ENCODE measurements around the gene MED31. TPM values are rescaled to one million over a fixed set of nuclear protein-coding genes. Genes with fewer than 3 reads are reported as not detected.
"Not testable (repeated sequence)": the region's sequence is repeated elsewhere in the genome, so short reads cannot be mapped to it uniquely, and the experiment has no call there.

MED31 gene
- total RNA-seq, 1 experiment from 2014 or later, result 10.6 TPM

- H3K27ac Mint-ChIP-seq, result no peak overlapping the region
- ATAC-seq (no peak), DNase-seq (ENCODE audit: low spot score) (no peak)
- H3K9me3 Mint-ChIP-seq, result no peaks in the 10 kb centered on the region
- ChIA-PET POLR2A (no interaction called here), CTCF (interaction anchor here (1.6 kb wide), 1 partner anchor 234 kb away, joined by 8 read pairs; no protein-coding TSS in a partner anchor)
- no peak for TF ChIP-seq HMGXB4 (CRISPR knock-in tag; IDR thresholded peaks at IDR 0.05)
- TF ChIP-seq ATF2 (CRISPR knock-in tag; IDR thresholded peaks at IDR 0.05; ENCODE audit: borderline replicate concordance, low read depth), result no peak
- no peak for TF ChIP-seq GTF2I (CRISPR knock-in tag; conservative IDR thresholded peaks at IDR 0.05)
- no peak for TF ChIP-seq RELA (CRISPR knock-in tag; IDR thresholded peaks at IDR 0.05; ENCODE audit: borderline replicate concordance)
- no peak for TF ChIP-seq HMGA2 (CRISPR knock-in tag; IDR thresholded peaks at IDR 0.05)
- TF ChIP-seq USF1 (CRISPR knock-in tag; IDR thresholded peaks at IDR 0.05), result no peak
- TF ChIP-seq ZNF416 (CRISPR knock-in tag; IDR thresholded peaks at IDR 0.05), result no peak
- TF ChIP-seq ZNF671 (CRISPR knock-in tag; IDR thresholded peaks at IDR 0.05), result no peak
- TF ChIP-seq TP53 (CRISPR knock-in tag; IDR thresholded peaks at IDR 0.05), result no peak
- no peak for TF ChIP-seq ZNF263 (CRISPR knock-in tag; IDR thresholded peaks at IDR 0.05; ENCODE audit: low read depth)
- TF ChIP-seq SMAD4 (CRISPR knock-in tag; IDR thresholded peaks at IDR 0.05), result no peak
- no peak for TF ChIP-seq ZNF532 (CRISPR knock-in tag; IDR thresholded peaks at IDR 0.05; ENCODE audit: borderline replicate concordance)
- TF ChIP-seq TEAD4 (CRISPR knock-in tag; IDR thresholded peaks at IDR 0.05), result no peak
- H3K4me3 Mint-ChIP-seq, result no peak overlapping the region
- H3K4me1 Mint-ChIP-seq, result peaks cover 14% of the 10 kb centered on the region
- H3K27me3 Mint-ChIP-seq (ENCODE audit: low read depth), result peaks cover 55% of the 10 kb centered on the region
- H3K36me3 Mint-ChIP-seq, result no peaks in the 10 kb centered on the region
Measured at GRCh38 chr17:6660101-6660500, 8.7 kb upstream of the MED31 start.

- H3K27ac Mint-ChIP-seq; H3K36me3 Mint-ChIP-seq; ATAC-seq; DNase-seq (ENCODE audit: low spot score); CTCF ChIA-PET; H3K9me3 Mint-ChIP-seq; POLR2A ChIA-PET: not testable (repeated sequence)
- H3K4me3 Mint-ChIP-seq, result peak overlapping the region; percentile 27; the same call in 1 of the 2 replicates
- peaks cover 25% of the 10 kb centered on the region for H3K4me1 Mint-ChIP-seq
- H3K27me3 Mint-ChIP-seq (ENCODE audit: low read depth), result peaks cover 60% of the 10 kb centered on the region
Measured at GRCh38 chr17:6658411-6658810, 7.0 kb upstream of the MED31 start.

GRCh38 chr17:6657633-6658287 is 6.4 kb upstream of the MED31 start:
- H3K4me3 Mint-ChIP-seq, result peak overlapping the region; percentile 73
- ChIA-PET POLR2A (interaction anchor here (0.6 kb wide), 1 partner anchor 269 kb away, joined by 3 read pairs; no protein-coding TSS in a partner anchor), CTCF (interaction anchor here (0.8 to 1.5 kb wide), 6 partner anchors 8 to 253 kb away, joined by 3 to 9 read pairs (median 5); partner anchors contain the start of gene SLC13A5)
- ATAC-seq (no peak), DNase-seq (ENCODE audit: low spot score) (no peak)
- peaks cover 32% of the 10 kb centered on the region for H3K4me1 Mint-ChIP-seq
- no peak overlapping the region for H3K27ac Mint-ChIP-seq
- H3K36me3 Mint-ChIP-seq, result no peaks in the 10 kb centered on the region
- H3K27me3 Mint-ChIP-seq (ENCODE audit: low read depth), result peaks cover 65% of the 10 kb centered on the region
- TF ChIP-seq ZBTB21 (CRISPR knock-in tag; IDR thresholded peaks at IDR 0.05; ENCODE audit: borderline replicate concordance) (no peak), MAX (CRISPR knock-in tag; IDR thresholded peaks at IDR 0.05) (peak; percentile 26; the same call in 1 of the 2 replicates)
- no peaks in the 10 kb centered on the region for H3K9me3 Mint-ChIP-seq
